ENCODE measurements around the gene MEA1. TPM values are rescaled to one million over a fixed set of nuclear protein-coding genes. Genes with fewer than 3 reads are reported as not detected.

The MEA1 gene
- total RNA-seq, 2 donors from 2014 or later = 93.3 to 104 TPM

- Histone ChIP-seq H3K4me3 (ENCODE audit: low read length) (peak overlapping the region; percentile 83), H3K9ac (ENCODE audit: extremely low read depth, low read length, poor library complexity, severe bottlenecking) (peak overlapping the region; percentile 23), H3K4me1 (ENCODE audit: control insufficient read depth, insufficient read depth, low read length) (no peaks in the 10 kb centered on the region), H3K9me3 (ENCODE audit: control insufficient read depth, low read length) (no peaks in the 10 kb centered on the region), H3K27me3 (ENCODE audit: control insufficient read depth, insufficient read depth, low read length, poor library complexity, severe bottlenecking) (no peaks in the 10 kb centered on the region), H3K36me3 (ENCODE audit: control insufficient read depth, insufficient read depth, low read length) (peaks cover 4% of the 10 kb centered on the region), H3K27ac (ENCODE audit: low read depth, low read length) (no peak overlapping the region)
- Mint-ChIP-seq H3K4me1 (peaks cover 14% of the 10 kb centered on the region), H3K27ac (peak overlapping the region; percentile 79), H3K9me3 (no peaks in the 10 kb centered on the region), H3K36me3 (ENCODE audit: low read depth) (peaks cover 11% of the 10 kb centered on the region), H3K27me3 (ENCODE audit: insufficient read depth) (no peaks in the 10 kb centered on the region), H3K4me3 (peak overlapping the region; percentile 76)
- 2 to 5% methylated on average over 11 to 28 of the region's 28 CpGs for WGBS, 2 experiments (ENCODE audit: insufficient coverage in 1 of 2, insufficient read length in 1 of 2)
- TF ChIP-seq CTCF (conservative IDR thresholded peaks at IDR 0.05) = no peak
- peak; percentile 79 for DNase-seq
These were observed 35.3 kb downstream of the MEA1 start for GRCh38 chr6:42978487-42978838.

GRCh38 chr6:42974919-42975505, 38.7 kb downstream of the MEA1 start:
- no peaks in the 10 kb centered on the region for H3K4me1 ChIP-seq (ENCODE audit: control insufficient read depth, insufficient read depth, low read length)
- TF ChIP-seq CTCF (conservative IDR thresholded peaks at IDR 0.05) = no peak
- H3K9ac ChIP-seq (ENCODE audit: extremely low read depth, low read length, poor library complexity, severe bottlenecking) = no peak overlapping the region
- peaks cover 11% of the 10 kb centered on the region for H3K36me3 Mint-ChIP-seq (ENCODE audit: low read depth)
- H3K4me3 ChIP-seq (ENCODE audit: low read length) = no peak overlapping the region
- 97% methylated on average over 3 to 5 of the region's 5 CpGs for WGBS, 2 experiments (ENCODE audit: insufficient coverage in 1 of 2, insufficient read length in 1 of 2)
- peaks cover 17% of the 10 kb centered on the region for H3K4me1 Mint-ChIP-seq
- no peak overlapping the region for H3K27ac ChIP-seq (ENCODE audit: low read depth, low read length)
- DNase-seq = no peak
- no peak overlapping the region for H3K4me3 Mint-ChIP-seq
- H3K9me3 ChIP-seq (ENCODE audit: control insufficient read depth, low read length) = no peaks in the 10 kb centered on the region
- H3K27me3 ChIP-seq (ENCODE audit: control insufficient read depth, insufficient read depth, low read length, poor library complexity, severe bottlenecking) = no peaks in the 10 kb centered on the region
- no peaks in the 10 kb centered on the region for H3K27me3 Mint-ChIP-seq (ENCODE audit: insufficient read depth)
- peaks cover 4% of the 10 kb centered on the region for H3K36me3 ChIP-seq (ENCODE audit: control insufficient read depth, insufficient read depth, low read length)
- H3K27ac Mint-ChIP-seq = no peak overlapping the region
- H3K9me3 Mint-ChIP-seq = no peaks in the 10 kb centered on the region

GRCh38 chr6:42973926-42974325, 39.8 kb downstream of the MEA1 start:
- H3K4me3 ChIP-seq (ENCODE audit: low read length) = no peak overlapping the region
- H3K9ac ChIP-seq (ENCODE audit: extremely low read depth, low read length, poor library complexity, severe bottlenecking) = no peak overlapping the region
- H3K4me3 Mint-ChIP-seq = no peak overlapping the region
- no peaks in the 10 kb centered on the region for H3K9me3 ChIP-seq (ENCODE audit: control insufficient read depth, low read length)
- H3K27me3 Mint-ChIP-seq (ENCODE audit: insufficient read depth) = no peaks in the 10 kb centered on the region
- no peak overlapping the region for H3K27ac ChIP-seq (ENCODE audit: low read depth, low read length)
- WGBS, 2 experiments (ENCODE audit: insufficient coverage in 1 of 2, insufficient read length in 1 of 2) = 80 to 93% methylated on average over 3 of the region's 3 CpGs
- TF ChIP-seq CTCF (conservative IDR thresholded peaks at IDR 0.05) = no peak
- no peak overlapping the region for H3K27ac Mint-ChIP-seq
- H3K4me1 Mint-ChIP-seq = peaks cover 9% of the 10 kb centered on the region
- no peaks in the 10 kb centered on the region for H3K27me3 ChIP-seq (ENCODE audit: control insufficient read depth, insufficient read depth, low read length, poor library complexity, severe bottlenecking)
- H3K36me3 Mint-ChIP-seq (ENCODE audit: low read depth) = peaks cover 11% of the 10 kb centered on the region
- peaks cover 4% of the 10 kb centered on the region for H3K36me3 ChIP-seq (ENCODE audit: control insufficient read depth, insufficient read depth, low read length)
- DNase-seq = no peak
- no peaks in the 10 kb centered on the region for H3K4me1 ChIP-seq (ENCODE audit: control insufficient read depth, insufficient read depth, low read length)
- H3K9me3 Mint-ChIP-seq = no peaks in the 10 kb centered on the region
